ENCODE data around the gene MET. TPM values are rescaled to one million over a fixed set of nuclear protein-coding genes. Genes with fewer than 3 reads are reported as not detected.
"Not testable (repeated sequence)": the region's sequence is repeated elsewhere in the genome, so short reads cannot be mapped to it uniquely, and the experiment has no call there.

Gene MET
- total RNA-seq, 1 donor from 2014 or later: 55.4 TPM

DNA sequence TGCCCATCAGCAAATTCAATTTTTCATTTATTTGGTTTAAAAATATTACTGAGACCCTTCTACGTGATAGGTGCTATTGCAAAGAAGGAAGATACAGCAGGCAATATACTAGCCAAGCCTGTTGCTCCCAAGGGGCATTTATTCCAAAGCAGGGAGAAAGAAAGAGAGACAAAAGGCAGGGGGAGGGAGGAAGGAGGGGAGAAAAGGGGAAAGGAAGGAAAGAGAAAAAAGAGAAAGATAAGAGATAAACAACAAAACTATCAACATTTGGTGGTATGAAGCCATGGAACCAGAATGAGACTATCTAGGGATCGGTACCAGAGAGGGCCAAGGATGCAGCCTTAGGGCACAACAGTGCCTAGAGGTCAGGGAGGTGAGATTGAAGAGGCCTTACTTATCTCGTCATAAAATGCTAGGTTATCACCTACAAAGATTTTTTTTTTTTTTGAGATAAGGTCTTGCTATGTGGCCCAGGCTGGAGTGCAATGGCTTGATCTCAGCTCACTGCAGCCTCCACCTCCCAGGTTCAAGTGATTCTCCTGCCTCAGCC, 135.1 kb downstream of the MET start:
- peaks cover 59% of the 10 kb centered on the region for H3K4me1 Mint-ChIP-seq (ENCODE audit: unreplicated experiment)
- no peaks in the 10 kb centered on the region for H3K9me3 Mint-ChIP-seq (ENCODE audit: unreplicated experiment)
- no peaks in the 10 kb centered on the region for H3K27me3 Mint-ChIP-seq (ENCODE audit: unreplicated experiment)
- no peak overlapping the region for H3K4me3 Mint-ChIP-seq (ENCODE audit: unreplicated experiment)
- H3K36me3 Mint-ChIP-seq (ENCODE audit: unreplicated experiment): no peaks in the 10 kb centered on the region
- DNase-seq (ENCODE audit: extremely low spot score, unreplicated experiment): no peak
- TF ChIP-seq, protein P1, sequence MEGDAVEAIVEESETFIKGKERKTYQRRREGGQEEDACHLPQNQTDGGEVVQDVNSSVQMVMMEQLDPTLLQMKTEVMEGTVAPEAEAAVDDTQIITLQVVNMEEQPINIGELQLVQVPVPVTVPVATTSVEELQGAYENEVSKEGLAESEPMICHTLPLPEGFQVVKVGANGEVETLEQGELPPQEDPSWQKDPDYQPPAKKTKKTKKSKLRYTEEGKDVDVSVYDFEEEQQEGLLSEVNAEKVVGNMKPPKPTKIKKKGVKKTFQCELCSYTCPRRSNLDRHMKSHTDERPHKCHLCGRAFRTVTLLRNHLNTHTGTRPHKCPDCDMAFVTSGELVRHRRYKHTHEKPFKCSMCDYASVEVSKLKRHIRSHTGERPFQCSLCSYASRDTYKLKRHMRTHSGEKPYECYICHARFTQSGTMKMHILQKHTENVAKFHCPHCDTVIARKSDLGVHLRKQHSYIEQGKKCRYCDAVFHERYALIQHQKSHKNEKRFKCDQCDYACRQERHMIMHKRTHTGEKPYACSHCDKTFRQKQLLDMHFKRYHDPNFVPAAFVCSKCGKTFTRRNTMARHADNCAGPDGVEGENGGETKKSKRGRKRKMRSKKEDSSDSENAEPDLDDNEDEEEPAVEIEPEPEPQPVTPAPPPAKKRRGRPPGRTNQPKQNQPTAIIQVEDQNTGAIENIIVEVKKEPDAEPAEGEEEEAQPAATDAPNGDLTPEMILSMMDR (IDR thresholded peaks at IDR 0.05): no peak
- H3K27ac Mint-ChIP-seq (ENCODE audit: unreplicated experiment): no peak overlapping the region

DNA sequence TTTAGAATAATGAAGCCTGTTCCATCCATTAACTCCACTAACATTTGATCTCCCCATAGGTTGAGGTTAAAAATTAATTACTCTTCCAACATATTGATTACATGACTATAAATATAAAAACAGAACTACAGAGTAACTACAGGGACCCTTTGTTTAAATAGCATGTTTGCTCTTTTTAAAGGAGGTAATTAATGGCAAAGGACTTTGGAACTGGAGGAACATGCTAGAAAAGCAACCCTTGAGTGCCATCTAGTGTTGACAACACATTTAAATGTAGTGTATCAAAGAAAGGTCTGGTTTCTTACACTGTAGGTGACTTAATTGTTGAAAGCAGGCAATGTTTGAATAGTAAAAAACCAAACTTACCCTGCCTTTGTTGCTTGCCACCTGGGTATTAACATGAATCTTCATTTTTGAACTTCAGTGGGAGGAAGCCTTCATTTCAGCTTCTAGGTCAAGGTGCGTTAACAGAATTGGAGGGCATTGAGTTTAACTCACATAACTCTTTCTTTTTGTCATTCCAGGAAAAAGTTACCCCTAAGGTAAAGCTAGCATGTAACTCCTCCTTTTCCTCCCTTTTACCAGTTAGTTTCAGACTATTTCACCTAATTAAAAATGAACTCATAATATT, 137.8 kb downstream of the MET start:
- TF ChIP-seq, protein P1 (IDR thresholded peaks at IDR 0.05): peak; percentile 78
- Mint-ChIP-seq H3K4me1 (ENCODE audit: unreplicated experiment) (peaks cover 38% of the 10 kb centered on the region), H3K36me3 (ENCODE audit: unreplicated experiment) (no peaks in the 10 kb centered on the region), H3K27ac (ENCODE audit: unreplicated experiment) (no peak overlapping the region), H3K27me3 (ENCODE audit: unreplicated experiment) (no peaks in the 10 kb centered on the region), H3K4me3 (ENCODE audit: unreplicated experiment) (no peak overlapping the region), H3K9me3 (ENCODE audit: unreplicated experiment) (no peaks in the 10 kb centered on the region)
- DNase-seq (ENCODE audit: extremely low spot score, unreplicated experiment): no peak

DNA sequence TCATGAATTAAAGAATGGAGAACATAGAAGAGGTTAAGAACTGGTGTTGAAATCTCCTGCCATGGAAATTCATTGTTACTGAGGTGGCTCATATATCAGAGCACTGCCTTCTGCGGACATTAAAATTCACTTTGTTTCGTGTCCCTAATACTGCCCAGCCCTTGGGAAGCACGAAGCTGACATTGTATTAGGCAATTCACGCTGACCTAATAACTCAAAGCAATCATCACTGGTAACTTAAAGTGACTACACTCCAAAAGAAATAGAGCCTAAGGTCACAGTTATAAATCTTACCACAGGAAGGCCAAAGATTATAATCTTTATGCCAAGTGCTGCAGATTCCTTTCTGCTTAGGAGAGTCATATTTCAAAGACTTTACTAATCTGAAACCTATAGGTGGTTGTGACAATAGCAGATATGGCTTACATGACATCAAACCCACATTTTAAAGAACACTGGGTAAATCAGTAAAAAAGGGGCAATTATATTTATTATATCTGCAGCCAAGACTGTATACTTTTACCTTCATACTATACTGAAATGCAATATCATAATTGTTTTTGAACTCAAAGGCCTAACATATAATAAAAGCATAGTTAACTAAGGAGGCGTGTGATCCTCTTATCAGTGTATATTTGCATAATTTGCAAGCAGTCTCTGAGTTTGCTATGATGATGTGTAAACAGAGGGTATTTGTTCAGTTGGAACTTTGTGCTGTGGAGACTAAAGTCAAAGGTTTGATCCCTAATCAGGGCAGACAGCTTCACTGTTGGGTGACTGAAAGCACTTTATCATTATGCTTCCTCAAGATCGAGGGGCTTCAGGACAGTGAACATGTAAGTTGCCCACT, 138.5 kb downstream of the MET start:
- Mint-ChIP-seq H3K36me3 (ENCODE audit: unreplicated experiment) (no peaks in the 10 kb centered on the region), H3K27ac (ENCODE audit: unreplicated experiment) (no peak overlapping the region), H3K4me1 (ENCODE audit: unreplicated experiment) (peaks cover 36% of the 10 kb centered on the region), H3K27me3 (ENCODE audit: unreplicated experiment) (no peaks in the 10 kb centered on the region), H3K4me3 (ENCODE audit: unreplicated experiment) (no peak overlapping the region), H3K9me3 (ENCODE audit: unreplicated experiment) (no peaks in the 10 kb centered on the region)
- TF ChIP-seq, protein P1 (IDR thresholded peaks at IDR 0.05): no peak
- no peak for DNase-seq (ENCODE audit: extremely low spot score, unreplicated experiment)

DNA sequence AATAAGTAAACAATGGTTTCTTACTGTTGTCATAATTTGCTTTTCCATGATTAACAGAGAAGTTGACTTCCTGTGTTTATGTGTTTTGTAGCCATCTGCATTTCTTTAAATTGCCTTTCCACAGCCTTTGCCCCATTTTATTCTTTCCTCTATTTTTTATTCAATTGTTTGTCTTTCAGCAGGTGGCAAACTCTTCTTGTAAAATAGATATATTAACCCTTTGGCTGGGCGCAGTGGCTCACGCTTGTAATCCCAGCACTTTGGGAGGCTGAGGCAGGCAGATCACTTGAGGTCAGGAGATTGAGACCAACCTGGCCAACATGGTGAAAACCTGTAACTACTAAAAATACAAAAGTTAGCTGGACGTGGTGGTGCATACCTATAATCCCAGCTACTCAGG, 139.8 kb downstream of the MET start:
- no peaks in the 10 kb centered on the region for H3K36me3 Mint-ChIP-seq (ENCODE audit: unreplicated experiment)
- peaks cover 25% of the 10 kb centered on the region for H3K4me1 Mint-ChIP-seq (ENCODE audit: unreplicated experiment)
- no peak overlapping the region for H3K4me3 Mint-ChIP-seq (ENCODE audit: unreplicated experiment)
- no peaks in the 10 kb centered on the region for H3K27me3 Mint-ChIP-seq (ENCODE audit: unreplicated experiment)
- TF ChIP-seq, protein P1 (IDR thresholded peaks at IDR 0.05): no peak
- no peaks in the 10 kb centered on the region for H3K9me3 Mint-ChIP-seq (ENCODE audit: unreplicated experiment)
- no peak overlapping the region for H3K27ac Mint-ChIP-seq (ENCODE audit: unreplicated experiment)
- DNase-seq (ENCODE audit: extremely low spot score, unreplicated experiment): no peak

DNA sequence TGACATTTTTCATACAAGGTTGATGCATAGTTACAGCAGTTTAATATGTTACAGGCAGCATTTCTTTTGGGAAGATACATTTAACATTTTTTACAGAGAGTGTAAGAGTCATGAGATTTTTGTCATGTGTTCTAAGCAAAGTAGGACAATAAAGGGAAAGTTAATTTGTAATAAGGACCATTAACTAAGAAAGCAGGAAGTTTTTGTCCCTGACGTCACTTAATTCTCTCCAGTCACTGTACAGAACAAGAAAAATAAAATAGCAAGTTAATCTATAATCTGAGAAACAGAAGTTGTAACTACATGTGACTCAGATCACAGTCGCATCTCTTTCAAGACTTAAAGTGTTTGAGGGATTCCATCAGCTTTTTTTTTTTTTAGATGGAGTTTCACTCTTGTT, 140.9 kb downstream of the MET start:
- Mint-ChIP-seq H3K4me3 (ENCODE audit: unreplicated experiment) (no peak overlapping the region), H3K9me3 (ENCODE audit: unreplicated experiment) (no peaks in the 10 kb centered on the region), H3K36me3 (ENCODE audit: unreplicated experiment) (no peaks in the 10 kb centered on the region), H3K4me1 (ENCODE audit: unreplicated experiment) (peaks cover 21% of the 10 kb centered on the region), H3K27ac (ENCODE audit: unreplicated experiment) (no peak overlapping the region), H3K27me3 (ENCODE audit: unreplicated experiment) (no peaks in the 10 kb centered on the region)
- TF ChIP-seq, protein P1 (IDR thresholded peaks at IDR 0.05): no peak
- DNase-seq (ENCODE audit: extremely low spot score, unreplicated experiment): no peak

DNA sequence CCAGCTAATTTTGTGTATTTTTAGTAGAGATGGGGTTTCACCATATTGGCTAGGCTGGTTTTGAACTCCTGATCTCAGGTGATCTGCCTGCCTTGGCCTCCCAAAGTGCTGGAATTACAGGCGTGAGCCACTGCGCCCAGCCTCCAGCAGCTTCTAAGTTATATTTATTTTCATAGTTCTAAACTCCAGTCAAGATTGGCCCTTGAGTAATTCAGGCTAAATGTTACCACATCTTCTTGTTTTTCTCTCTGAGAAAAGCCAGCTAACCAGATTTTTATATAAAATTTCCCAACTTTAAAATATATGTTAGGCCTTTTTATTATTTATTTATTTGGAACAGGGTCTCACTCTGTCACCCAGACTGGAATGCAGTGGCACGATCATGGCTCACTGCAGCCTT, 141.4 kb downstream of the MET start:
- not testable (repeated sequence) for H3K36me3 Mint-ChIP-seq (ENCODE audit: unreplicated experiment); H3K4me3 Mint-ChIP-seq (ENCODE audit: unreplicated experiment); H3K27me3 Mint-ChIP-seq (ENCODE audit: unreplicated experiment); DNase-seq (ENCODE audit: extremely low spot score, unreplicated experiment); H3K27ac Mint-ChIP-seq (ENCODE audit: unreplicated experiment); H3K9me3 Mint-ChIP-seq (ENCODE audit: unreplicated experiment)
- peaks cover 16% of the 10 kb centered on the region for H3K4me1 Mint-ChIP-seq (ENCODE audit: unreplicated experiment)

Data from osteocyte (in vitro differentiated cells).